NCI-H1105 treated with DMSO at 0.1 percent for 48 hours (cell line): ENCODE results near the gene MIAT.

Experiments
- DNase-seq: peaks from one replicate; lab custom pipeline; 2025; lab: John Stamatoyannopoulos, UW

The MIAT gene

GRCh38 chr22:26669060-26669481 is 11.7 kb downstream of the MIAT start:
- DNase-seq: no peak

- no peak for DNase-seq
These were observed 13.1 kb downstream of the MIAT start for GRCh38 chr22:26670459-26670858.

DNA sequence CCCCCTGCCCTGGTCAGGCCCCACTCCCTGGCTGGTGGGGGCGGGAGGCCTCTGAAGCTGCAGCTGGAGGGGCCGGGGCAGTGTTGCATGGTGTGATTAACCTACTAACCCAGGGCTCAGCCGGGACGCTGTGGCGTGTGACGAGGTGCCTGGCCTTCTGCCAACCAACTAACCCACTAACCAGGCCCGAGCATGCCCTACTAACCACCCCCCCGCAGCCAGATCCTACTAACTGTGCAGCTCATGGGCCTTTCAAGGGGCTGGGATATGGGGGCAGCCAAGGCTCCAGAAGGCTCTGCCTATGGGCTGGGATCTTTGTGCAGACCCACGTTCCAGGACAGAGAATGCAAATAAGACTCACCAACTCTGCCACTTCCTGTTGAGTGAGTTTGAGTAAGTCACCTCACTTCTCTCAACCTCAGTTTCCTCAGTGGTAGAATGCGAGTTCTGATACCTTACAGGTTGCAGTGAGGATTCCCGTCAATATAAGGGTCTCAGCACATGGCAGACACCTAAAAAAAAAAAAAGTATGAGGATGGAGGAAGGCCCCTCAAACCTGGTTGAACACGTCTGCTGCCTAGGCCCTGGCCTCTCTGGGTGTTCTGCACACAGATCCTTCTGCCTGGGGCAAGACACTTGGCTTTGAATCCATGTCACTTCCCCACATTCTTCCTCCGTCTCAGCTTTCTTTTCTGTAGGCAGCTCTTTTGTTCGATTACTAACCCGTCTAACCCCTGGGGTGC is 14.1 kb downstream of the MIAT start:
- peak; percentile 58 for DNase-seq

DNA sequence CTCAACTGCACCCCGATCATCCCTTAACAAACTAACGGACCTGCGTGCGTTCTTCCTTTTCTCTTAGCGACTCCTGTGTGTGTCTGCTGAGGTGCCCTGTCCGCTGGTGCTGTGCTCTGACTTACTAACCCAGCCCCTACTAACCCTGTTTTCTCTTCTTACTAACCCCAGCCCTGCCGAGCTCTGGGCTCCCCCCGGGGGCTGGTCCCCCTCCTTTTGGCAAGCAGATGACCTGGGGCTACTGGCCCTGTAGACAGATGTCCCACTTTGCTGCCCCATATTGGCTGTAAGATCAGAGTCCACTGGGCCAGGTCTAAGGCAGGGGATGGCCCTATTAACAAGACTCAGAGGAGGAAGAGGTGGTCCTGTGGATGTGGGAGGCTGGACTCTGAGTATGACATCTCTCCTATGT is 14.7 kb downstream of the MIAT start:
- DNase-seq: no peak

GRCh38 chr22:26672590-26673468 is 15.4 kb downstream of the MIAT start:
- DNase-seq: peak; percentile 99

DNA sequence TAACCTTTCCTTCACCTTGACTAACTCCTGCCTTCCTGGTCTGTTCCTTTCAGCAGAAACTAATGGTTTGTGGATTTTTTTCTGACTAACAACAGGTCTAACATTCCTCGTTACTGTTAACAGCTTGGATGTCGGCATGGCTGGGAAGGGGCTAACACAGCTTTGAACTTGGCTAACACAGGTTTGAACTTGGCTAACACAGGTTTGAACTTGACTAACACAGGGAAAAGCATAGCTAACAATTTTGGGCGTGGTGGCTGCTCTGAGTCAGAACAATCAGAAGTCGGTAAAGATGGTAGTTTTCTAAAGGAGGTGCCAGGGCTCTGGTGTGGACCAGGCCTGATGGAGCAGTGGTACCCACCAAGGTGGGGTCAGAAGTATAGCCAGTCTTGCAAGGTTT is 16.1 kb downstream of the MIAT start:
- no peak for DNase-seq

DNA sequence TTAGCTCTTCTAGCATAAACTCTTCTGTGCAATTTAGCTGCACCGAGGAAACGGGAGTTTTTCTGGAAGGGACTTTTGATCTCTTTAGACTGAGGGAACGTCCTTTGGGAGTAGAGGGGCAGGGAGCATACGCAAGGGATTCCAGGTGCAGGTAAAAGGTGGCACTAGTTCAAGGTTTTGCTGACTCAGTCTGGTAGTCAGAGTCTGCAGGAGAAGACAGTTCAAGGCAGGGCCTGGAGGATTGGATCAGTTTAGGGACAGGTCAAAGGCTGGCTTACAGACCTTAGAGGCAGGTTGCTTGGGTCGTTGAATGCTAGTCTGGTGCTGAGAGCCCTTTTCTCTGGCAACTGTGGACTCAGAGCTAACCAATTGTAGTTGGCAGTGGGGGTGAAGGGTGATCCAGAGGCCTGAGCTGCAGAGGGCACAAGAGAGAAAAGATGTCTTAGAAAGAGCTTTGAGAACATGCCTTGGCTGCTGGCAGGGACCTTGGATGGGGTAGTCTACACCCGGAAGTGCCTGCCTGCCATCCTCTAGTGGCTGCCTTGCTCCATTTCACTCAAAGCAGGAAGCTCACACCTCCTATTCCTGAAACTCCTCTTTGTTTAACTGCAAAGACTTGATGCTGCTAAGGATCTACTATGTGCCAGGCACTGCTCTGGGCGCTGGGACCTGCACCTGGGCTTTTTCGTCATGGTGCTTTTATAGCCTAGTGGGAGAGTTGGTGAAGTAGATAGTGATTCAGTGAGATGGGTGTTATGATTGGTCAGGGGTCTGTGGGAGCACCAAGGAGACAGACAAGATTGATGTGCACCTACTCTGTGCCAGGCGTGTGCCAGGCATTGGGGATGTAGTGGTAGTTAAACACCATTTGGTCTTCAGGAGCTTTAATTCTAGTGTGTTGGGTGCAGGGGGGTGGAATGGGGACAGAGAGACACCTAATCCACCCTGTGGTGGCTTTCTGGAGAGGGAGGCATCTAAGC is 17.1 kb downstream of the MIAT start:
- DNase-seq: no peak

- no peak for DNase-seq
These were observed 18.4 kb downstream of the MIAT start for GRCh38 chr22:26675687-26676268.

- DNase-seq: no peak
These were observed 19.8 kb downstream of the MIAT start for GRCh38 chr22:26677217-26677616.

- peak; percentile 46 for DNase-seq
These were observed 21.7 kb downstream of the MIAT start for GRCh38 chr22:26679003-26679629.

DNA sequence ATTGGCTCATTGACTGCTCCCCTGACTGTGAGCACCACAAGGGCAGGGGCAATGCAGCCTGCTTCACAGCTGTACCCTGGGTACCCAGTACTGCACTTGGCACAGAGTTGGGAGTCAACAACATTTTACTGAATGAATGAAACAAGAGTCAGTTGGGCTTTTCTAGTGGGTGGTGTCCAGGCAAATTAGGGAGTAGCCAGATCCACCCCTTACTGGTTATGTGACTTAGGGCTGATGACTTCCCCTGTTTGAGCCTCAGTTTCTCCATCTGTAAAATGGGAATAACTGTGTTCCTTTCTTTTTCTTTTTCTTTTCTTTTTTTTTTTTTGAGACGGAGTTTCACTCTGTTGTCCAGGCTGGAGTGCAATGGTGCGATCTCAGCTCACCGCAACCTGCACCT is 23.1 kb downstream of the MIAT start:
- no peak for DNase-seq

GRCh38 chr22:26681395-26681821 is 24.0 kb downstream of the MIAT start:
- no peak for DNase-seq

GRCh38 chr22:26684168-26684567 is 26.8 kb downstream of the MIAT start:
- no peak for DNase-seq

DNA sequence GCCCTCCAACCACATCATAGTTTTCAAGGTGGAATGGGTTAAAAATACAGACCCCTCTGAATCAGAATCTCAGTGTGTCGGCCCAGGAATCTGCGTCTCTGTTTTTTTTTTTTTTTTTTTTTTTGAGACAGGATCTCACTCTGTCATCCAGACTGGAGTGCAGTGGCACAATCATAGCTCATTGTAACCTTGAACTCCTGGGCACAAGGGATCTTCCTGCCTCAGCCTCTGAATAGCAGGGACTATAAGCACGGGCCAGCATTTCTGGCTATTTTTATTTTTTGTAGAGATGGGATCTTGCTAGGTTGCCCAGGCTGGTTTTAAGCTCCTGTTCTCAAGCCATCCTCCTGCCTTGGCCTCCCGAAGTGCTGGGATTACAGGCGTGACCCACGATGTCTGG is 28.2 kb downstream of the MIAT start:
- DNase-seq: no peak

- no peak for DNase-seq
These were observed 30.1 kb downstream of the MIAT start for GRCh38 chr22:26687439-26687838.

DNA sequence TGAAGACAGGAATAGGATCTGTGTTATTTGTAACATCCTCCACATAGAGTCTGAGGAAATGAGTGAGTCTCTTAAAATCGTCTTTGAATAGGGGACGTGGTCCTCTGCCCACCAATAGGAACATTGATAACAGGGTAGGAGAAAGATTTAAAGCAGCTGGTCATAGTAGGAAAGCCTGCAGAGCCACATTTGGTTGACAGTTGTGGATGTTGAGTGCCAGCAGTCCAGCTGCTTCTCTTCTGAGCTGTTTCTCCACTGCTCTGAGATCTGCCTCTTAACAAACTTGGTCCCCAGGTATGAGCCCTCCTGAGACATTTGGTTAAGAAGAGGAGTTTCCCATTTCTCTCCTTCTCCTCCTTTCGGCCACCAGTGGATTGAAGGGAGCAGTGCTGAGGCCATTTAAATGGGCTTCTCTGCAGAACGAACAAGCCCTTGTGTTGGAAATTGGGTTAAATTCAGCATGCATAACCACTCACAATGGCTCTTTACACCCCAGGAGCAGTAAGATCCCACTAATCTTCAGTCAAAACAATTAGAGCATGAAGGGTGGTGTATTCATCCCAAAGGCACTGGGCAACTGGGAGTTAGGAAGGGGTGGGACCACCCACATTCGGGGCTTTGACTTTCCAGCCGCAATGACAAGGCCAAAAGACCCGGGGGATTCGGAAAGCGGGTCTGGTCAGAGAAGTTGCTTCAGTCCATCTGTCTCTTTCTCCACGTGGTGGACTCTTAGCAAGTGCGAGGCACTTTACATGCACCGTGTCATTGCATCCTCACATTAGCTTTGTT is 32.3 kb downstream of the MIAT start:
- DNase-seq: no peak

- no peak for DNase-seq
These were observed 33.4 kb downstream of the MIAT start for GRCh38 chr22:26690654-26691376.

DNA sequence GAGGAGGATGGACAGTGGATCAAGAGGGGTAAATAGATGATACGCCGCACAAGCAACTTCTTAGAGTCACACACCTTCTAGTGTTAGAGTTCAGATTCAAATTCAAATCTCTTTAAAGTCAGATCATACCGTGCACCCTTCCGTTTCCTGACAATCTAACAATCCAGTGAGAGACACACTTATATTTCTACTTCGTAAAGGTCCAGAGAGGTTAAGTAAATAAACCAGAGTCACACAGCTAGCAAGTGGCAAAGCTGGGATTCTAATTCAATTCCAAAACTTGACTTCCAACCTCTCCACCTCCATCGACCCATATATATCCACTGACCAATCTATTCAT is 34.0 kb downstream of the MIAT start:
- DNase-seq: no peak

DNA sequence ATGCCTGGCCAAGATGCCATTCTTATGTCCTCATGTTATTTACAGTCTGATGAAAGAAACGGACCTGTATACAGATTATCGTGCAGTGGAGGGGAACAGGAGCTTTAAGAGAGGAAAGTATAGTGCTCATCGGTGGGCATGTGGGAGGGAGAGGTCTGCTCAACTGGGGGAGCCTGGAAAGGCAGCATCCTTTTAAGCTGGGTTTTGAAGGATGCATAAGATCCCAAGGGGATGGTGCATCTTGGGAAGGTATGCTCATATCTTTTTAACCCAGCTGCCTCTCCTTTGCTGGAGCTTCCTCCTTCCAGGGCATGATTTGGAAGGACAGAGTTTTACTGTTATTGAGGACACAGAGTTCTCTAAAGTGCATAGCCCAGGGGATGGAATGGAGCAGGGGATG is 34.8 kb downstream of the MIAT start:
- DNase-seq: no peak

DNA sequence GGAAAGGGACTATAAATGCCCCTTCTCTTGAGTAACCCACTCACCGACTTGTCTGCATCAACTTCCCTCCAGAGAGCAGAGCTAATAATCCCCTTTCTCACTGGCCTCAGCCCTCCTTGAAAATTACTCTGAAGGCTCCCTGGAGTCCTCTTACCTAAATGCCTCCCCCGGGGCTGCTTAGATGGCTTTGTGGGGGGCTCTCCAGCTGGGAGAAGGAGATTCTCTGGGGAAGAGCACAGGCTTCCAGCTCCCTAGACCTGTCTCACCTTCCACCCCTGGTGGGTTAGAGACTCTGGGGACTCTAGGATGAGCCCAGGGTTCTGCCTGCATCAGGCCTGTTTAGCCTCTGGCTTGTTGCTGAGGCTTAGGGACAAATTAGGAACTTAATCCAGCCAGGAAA is 39.8 kb downstream of the MIAT start:
- DNase-seq: no peak
